Colon (tissue), 2 donors: Measurements from ENCODE around the gene OR8H1.

Source experiments
- FAIRE-seq: peaks from 2 replicates; lab custom pipeline; 2012; peaks lifted over from hg19 to GRCh38; lab: Jason Lieb, UNC
- donor health status: control.
- donor health status: control.

The OR8H1 gene

GRCh38 chr11:56292154-56292553 is at the start of gene OR8H1:
TSS of gene OR8H1 (minus strand) at chr11:56292254. CDS start at chr11:56291062, 1,192 bp downstream.
- no peak for FAIRE-seq

DNA sequence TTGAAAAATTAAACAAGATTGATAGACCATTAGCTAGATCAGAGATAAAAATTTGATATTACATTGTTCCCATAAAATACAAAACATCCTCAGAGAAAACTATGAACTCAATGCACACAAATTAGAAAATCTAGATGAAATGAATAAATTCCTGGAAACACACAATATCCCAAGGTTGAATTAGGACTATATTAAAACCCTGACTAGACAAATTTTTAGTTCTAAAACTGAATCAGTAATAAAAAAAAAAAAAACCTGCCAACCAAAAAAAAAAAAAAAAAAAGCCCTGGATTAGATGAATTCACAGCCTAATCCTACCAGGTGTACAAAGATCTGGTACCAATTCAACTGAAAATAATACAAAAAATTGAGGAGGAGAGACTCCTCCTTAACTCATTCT is 48.2 kb upstream of the OR8H1 start:
- FAIRE-seq, result no peak

DNA sequence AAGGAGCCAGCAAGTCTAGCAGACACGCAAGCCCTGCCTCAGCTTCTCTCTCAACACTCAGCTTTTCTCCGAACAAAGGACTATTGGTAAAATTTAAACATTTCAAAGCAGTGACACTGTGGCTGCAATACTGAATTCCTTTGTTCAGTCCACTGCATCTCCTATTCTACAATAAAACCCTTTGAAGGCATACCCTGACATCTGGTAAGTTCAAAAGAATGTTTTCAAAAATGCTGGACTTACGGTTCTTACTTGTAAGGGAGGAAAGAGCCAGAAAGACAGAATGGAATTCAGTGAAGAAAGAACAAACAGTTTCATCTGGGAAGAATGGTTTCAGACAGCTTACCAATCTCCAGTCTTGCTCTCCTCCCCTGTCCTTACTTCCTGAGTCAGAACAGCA is 41.1 kb upstream of the OR8H1 start:
- FAIRE-seq, result no peak

DNA sequence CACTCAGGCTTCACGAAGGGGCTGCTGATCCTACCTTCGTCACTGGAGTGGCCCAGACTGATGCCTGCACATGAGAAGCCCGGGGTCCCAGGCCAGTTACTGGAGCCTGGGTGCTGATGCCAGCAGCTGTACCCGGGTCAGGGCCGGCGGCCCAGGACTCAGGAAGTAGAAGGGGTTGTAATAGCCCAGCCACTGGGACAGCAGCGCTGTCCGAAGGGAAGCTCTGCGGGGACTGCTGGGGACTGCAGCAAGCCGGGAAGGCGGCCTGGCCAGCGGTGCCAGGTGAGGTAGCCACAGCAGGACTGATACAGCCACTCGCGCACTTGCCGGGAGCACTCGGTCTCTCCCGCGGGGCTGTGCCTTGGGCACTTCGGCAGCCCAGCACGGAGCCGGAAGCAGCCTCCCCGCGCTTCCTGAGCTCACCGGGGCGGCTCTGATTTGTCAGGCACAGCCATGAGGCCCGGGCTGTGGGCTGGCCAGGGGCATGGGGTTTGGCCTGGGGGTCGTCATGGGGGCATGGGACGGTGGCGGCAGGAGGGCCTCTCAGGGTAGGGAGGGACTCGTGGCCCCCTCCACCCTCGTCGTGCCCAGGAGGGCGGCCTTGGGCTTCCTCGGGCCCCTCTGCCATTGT is 39.9 kb upstream of the OR8H1 start:
- FAIRE-seq, result no peak

DNA sequence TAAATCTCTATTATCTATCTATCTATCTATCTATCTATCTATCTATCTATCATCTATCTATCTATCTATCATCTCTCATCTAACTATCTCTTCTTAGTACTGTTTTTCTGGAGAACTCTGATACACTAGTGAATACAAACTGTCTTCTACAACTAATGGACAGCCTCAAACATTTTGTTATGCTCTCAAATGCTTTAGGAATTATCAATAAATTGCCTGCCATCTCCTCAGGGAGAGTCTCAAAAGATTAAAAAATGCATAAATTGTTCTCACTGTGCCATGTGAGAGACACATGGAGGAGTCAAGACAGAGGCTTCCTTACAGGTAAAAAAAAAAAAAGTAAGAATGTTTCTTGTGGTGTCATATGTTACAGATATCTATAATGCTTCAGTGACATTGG is 22.8 kb upstream of the OR8H1 start, which contains the start of gene OR8K3:
Gene OR8K3 (plus strand): TSS at position 301 of the 400 bp plus-strand sequence. CDS start 3,163 bp downstream, outside the sequence.
- no peak for FAIRE-seq

DNA sequence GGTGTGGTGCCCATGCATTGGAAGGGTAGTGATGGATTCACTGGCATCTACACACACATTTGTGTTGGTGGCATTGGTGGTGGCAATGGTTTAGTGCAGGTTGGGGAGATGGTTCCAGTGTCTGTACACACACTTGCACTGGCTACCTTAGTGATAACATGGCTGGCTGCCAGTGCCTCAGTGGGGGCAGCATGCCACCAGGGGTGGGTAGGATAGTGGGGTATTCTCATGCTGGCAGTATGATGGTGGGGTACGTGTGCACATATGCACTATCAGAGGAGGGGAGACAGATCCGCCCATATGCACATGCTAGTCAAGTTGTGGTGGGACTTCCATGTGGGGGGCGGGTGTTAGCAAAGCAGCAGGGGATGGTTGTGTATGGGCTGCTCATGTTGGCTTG is 15.8 kb upstream of the OR8H1 start:
- FAIRE-seq, result no peak

DNA sequence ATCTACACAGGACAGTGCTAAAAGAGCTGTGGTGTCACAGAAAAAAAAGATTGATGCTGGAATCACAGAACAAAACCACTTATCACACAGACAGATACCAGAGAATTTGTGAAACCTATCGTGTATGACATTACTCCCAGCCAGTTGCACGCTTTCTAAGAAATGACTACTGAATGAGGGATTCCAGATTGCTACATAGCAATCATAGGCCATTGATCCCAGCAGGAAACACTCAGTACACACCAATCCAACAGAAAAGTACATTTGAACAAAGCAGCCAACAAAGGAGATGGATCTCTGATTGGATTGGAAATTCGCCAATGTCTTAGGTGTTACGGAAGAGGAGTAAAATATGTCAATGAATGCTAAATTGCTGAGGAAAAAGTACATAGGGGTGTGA is 4.8 kb upstream of the OR8H1 start:
- FAIRE-seq, result no peak

GRCh38 chr11:56273854-56274253 is 18.2 kb downstream of the OR8H1 start, which contains the start of gene OR5T1:
TSS of gene OR5T1 (plus strand) at chr11:56274154. CDS start at chr11:56275639, 1,485 bp downstream.
- no peak for FAIRE-seq

- no peak for FAIRE-seq
Observed at GRCh38 chr11:56271092-56271491, 21.0 kb downstream of the OR8H1 start.

DNA sequence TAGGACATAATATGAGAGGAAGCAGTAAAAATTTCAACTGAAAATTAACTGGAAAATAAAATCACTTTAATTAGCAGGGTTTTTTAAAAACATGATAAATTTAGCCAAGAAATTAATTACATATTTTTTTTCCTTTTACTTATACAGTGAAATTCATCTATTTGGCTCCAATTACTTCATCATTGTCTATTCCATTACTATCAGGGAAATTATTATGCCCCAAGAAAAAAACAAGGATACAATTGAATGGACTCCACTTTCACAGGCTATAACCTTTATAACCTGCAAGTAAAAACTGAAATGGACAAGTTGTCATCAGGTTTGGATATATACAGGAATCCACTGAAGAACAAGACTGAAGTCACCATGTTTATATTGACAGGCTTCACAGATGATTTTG is 40.1 kb downstream of the OR8H1 start, which contains the start of gene OR5T3:
Gene OR5T3 (plus strand): TSS at position 301 of the 400 bp plus-strand sequence. CDS start 0 bp downstream, at position 301.
- FAIRE-seq, result no peak
